ENCODE results near the gene CYP2F1.
"Not testable (repeated sequence)": the region's sequence is repeated elsewhere in the genome, so short reads cannot be mapped to it uniquely, and the experiment has no call there.

CYP2F1 gene

DNA sequence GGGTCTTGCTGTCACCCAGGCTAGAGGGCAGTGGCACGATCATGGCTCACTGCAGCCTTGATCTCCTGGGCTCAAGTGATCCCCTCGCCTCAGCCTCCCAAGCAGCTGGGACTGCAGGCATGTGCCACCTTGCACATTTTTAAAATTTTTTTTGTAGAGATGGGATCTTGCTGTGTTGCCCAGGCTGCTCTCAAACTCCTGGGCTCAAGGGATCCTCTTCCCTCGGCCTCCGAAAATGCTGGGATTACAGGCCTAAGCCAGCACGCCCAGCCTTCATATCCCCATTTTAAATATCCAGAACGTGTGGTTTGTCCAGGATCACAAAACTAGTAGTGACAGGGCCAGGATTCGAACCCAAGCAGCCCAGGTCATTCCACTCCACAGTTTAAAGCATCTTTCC is 13.1 kb downstream of the CYP2F1 start:
- not testable (repeated sequence) for DNase-seq

DNA sequence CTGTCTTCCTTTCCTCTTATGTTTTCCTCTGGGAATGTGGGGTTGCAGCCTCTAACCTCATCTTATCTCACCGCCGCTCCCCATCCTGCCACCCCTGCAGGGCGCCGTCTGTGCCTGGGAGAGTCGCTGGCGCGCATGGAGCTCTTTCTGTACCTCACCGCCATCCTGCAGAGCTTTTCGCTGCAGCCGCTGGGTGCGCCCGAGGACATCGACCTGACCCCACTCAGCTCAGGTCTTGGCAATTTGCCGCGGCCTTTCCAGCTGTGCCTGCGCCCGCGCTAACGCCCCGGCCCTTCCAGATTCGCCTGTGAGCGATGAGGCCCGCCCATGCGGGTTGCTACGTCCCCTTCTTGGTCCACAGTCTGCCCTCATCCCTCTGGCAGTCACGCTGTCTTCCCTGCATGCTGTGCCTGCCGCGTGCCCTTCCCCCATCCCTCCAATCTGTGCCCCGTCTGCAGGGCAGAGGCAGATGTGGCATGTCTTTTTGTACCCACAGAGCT is 13.6 kb downstream of the CYP2F1 start:
- peak; percentile 68 for DNase-seq

DNA sequence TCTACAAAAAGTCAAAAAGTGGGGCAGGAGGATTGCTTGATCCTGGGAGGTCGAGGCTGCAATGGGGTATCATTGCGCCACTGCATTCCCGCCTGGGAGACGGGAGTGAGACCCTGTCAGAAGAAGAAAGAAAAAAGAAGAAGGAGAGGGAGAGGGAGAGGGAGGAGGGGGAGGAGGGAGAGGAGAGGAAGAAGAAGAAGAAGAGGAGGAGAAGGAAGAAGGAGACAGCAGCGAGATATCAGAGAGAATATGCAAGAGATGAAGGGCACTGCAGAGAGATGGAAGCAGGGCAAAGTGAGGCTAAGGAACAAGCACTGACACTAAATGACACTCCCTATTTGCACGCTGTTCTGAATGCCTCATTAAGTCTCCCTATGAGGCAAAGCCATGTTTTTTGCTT is 14.5 kb downstream of the CYP2F1 start:
- no peak for DNase-seq

DNA sequence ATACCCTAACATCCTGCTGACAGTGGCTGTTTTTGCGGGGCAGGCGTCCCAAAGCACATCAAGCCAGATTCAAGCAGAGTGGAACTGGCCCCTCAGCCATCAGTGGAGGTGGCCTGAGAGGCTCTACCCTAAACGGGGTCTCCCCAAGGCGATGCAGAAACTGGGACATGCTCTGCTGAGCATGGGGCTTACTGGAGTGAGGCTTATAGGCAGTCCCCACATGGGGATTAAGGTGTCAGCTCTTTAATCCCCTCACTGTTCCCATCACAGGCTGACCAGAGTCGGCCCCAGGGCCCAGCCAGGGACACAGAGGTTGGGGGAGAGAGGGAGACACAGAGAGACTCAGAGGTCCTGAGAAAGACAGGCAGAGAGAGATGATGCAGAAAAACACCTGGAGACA is 17.0 kb downstream of the CYP2F1 start:
- no peak for DNase-seq

DNA sequence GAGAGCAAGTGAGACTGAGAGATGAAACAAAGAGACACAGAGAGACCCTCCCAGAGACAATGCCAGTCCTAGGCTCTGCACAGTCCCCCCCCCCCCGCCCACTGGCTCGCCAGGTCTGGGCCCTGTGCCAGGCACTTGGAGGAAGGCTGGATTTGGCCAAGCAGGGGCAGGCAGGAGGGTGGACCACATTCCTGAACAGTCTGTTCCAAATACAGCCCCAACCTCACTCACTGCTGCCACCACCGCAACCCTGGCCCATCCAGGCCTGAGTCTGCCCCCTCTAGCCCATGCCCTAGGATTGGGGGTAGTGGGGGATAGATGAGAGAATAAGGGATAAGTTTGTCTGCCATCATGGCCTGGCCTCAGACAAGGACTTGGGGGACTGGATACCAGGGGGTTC is 19.0 kb downstream of the CYP2F1 start:
- DNase-seq = no peak

DNA sequence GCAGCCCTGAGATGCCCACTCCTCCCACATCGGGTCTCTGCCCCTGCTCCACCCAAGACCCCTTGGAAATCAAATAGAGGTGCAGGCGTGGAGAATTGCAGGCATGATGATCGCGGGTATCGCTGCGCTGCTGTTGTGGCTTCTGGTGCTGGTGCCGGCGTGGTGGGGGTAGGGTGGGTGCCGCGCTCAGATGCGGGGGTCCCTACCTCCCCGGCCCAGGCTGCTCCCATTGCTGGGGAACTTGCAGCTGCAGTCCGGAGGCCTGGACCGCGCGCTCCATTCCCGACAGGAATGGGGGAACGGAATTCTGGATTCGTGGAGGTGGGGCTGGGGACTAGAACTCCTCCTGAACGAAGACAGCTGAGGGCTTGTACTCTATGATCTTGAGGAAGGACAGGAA is 20.4 kb downstream of the CYP2F1 start:
- DNase-seq = no peak

DNA sequence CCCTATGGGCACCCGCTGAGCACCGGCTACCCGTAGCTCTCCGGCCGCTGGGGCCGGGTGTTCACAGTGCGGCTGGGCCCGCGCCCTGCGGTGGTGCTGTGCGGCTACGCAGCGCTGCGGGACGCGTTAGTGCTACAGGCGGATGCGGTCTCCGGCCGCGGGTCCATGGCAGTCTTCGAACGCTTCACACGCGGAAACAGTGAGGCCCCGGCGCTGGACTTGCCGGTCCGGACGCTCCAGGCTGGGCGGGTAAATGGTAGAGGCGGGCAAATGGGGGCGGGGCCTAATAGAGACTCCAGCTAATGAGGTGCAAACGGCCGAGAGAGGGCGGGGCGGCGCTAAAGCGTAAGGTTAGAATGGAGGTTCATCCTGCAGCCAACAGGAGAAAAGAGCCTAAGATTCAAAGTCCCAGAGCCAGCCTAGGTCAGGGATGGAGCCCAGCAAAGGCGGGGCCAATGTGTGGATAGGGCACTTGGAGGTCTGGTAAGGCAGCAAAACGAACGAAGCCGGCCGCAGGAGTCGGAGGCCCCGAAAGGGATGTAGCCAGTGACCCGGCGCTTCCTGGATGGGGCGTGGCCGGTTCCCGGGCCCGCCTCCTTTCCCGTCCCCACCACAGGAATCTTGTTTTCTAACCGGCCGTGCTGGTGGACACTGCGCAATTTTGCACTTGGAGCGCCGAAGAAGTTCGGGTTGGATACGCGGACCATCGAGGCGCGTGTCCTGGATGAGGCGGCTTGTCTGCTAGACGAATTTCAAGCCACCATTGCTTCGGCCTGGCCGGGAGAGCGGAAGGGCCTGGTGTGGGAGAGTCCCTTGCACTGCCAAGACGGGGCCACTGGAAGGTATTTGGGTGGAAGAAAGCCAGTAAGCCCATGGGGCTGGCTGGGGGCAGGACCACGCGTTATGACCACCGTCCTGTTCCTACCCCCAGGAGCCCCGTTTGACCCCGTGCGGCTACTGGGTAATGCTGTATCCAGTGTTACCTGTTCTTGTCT is 21.5 kb downstream of the CYP2F1 start:
- DNase-seq = not testable (repeated sequence)

DNA sequence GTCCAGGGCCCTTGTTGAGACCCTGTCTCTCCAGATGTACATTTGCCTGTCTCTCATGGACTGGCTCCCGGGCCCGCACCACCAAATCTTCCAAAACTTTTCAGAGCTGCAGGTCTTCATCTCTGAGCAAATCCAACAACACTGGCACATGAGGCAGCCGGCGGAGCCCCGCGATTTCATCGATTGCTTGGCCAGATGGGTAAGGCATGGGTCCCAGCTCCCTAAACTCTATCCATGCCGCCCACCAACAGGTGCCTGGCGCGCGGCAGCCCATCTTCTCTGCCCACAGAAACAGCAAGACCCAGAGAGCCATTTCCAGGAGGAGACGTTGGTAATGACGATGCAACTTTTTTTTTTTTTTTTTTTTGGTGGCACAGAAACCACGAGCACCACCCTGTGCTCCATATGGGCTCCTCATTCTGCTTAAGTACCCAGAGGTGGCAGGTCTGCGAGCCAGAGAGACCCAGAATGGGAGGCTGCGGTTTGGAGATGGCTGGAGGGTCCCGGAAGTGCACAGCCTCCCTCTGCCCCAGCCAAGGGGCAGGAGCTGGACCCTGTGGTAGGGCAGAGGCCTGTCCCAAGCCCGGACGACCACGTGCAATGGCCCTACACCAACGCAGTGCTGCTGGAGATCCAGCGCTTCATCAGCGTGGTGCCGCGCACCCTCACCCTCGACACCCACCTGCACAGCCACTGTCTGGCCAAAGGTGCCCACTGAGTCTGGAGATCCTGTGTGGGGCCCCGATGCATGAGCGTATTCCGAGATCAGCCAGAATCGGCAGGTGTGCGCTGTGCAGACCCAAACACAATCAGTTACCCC is 22.6 kb downstream of the CYP2F1 start:
- no peak for DNase-seq

DNA sequence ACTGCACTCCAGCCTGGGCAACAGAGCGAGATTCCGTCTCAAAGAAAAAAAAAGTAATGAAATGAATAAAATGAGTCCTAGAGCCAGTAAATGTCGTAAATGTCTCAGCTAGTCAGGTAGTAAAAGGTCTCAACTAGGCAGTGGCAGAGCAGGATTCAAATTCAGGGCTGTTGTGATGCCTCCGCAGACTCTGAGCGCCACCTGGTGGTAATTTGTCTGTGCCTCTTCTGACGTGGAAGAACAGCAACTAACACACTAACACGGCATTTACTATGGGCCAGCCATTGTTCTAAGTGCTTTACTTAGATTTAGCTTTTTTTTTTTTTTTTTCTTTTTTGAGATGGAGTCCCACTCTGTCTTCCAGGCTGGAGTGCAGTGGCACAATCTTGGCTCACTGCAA is 30.2 kb downstream of the CYP2F1 start:
- no peak for DNase-seq

DNA sequence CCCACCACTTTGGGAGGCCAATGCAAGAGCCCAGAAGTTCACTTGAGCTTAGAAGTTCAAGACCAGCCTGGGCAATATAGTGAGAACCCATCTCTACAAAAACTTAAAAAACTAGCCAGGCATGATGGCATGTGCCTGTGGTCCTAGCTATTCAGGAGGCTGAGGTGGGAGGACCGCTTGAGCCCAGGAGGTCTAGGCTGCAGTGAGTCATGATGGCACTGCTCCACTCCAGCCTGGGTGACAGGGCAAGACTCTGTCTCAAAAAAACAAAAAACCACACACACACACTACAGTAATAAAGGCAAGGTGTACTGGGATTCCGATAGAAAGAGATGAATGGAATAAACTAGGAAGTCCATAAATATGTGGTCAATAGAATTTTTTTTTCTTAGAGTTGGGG is 35.6 kb downstream of the CYP2F1 start:
- DNase-seq = no peak

DNA sequence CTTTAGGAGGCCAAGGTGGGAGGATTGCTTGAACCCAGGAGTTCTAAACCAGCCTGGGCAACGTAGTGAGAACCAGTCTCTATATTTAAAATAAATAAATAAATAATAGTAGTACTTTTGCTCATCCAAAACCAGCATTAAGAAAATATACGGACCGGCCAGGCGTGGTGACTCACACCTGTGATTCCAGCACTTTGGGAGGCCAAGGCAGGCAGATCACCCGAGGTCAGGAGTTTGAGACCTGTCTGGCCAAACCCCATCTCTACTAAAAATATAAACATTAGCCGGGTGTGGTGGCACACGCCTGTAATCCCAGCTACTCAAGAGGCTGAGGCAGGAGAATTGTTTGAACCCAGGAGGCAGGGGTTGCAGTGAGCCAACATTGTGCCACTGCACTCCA is 36.8 kb downstream of the CYP2F1 start:
- DNase-seq = not testable (repeated sequence)

DNA sequence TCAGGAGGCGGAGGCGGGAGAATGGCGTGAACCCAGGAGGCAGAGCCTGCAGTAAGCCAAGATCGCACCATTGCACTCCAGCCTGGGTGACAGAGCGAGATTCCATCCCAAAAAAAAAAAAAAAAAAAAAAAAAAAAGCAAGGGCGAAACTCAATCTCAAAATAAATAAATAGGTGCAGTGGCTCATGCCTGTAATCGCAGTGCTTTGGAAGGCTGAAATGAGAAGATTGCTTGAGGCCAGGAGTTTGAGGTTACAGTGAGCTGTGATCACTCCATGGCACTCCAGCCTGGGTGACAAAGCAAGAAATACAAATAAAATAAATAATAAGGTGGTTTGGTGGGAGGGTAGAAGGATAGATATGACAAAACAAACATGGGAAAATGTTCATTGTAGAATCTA is 39.8 kb downstream of the CYP2F1 start:
- DNase-seq = no peak

DNA sequence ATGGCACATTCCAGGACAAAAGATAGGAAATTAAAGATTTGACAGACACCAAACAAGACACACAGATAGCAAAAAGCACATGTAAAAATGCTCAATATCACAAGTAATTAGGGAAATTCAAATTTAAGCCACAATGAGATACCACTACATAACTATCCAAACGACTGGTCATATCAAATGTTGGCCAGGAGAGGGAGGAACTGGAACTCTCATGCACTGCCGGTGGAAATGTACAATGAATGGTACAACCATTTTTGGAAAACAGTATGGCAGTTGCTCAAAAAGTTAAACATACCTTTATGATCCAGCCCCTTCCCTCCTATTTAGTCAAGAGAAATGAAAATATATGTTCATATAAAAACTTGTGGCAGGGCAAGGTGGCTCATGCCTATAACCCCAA is 42.0 kb downstream of the CYP2F1 start:
- no peak for DNase-seq

DNA sequence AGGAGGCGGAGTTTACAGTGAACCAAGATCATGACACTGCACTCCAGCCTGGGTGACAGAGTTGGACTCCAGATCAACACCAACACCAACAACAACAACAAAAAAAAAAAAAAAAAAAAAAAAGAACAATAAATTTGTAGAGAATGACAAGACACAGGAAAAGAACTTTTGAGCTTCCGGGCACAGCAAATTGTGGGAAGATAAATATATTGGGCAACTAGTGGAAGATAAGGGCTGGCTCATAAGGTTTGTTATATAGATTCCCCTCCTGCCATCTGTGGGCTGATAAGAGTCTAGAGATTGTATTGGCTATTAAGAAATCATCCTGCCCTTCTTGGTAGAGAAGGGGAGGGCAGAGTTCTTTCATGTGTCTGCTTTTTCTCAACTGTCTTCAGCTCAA is 45.6 kb downstream of the CYP2F1 start:
- DNase-seq = no peak

DNA sequence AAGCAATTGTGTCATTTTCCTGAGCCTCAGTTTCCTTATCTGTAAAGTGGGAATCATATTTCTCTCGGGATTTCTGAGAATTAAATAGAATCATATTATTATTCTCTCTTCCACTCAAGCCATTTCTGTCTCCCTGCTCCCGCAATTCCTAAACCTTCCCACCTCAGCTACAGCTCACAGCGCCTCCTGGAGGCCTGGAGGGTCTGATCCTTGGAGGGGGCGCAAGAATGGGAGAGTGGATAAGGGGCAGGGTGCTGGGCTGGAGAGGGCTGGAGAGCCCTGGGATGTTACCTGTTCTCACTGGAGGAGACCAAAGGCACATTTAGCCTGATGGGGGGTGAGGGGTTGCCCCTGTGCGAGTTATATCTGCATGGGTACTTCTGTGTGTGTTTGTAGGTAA is 47.7 kb downstream of the CYP2F1 start:
- no peak for DNase-seq

DNA sequence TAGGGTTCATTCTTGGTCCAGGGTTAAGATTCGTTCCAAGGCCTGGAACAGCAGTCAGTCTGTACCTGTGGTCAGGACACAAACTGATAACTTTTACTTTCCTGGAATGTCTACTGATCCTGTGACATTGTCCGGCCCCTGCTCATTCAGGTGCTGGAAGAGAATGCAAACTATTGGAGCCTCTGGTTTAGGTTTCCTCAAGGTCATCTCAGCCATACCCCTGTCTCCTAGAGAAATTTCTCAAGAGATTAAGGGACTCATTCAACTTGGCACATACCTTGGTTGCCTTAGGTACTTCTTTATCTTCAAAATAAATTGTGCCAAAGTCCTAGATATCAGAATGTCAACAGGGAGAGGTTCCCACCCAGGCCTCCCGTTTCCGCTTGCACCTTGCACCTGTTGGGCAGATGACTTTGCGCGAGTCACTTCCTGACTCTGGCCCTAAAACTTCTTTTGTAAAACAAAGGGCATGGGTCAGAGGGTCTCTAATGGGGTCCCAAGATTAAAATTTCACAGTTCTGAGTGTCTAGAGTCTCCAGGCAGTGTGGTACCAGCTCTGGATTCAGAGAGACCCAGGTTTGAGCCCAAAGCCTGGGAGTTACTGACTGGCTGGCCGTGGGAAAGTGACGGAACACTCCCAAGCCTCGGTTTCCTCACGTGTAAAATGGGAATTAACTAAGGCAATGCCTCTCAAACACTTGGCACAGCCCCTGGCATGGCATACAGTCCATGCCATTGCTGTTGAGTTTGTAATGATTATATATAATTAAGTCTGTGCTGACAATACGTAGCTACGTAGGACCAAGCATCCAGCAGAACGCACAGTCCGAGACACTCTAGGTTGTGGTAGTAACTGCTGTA is 52.9 kb downstream of the CYP2F1 start:
- no peak for DNase-seq

DNA sequence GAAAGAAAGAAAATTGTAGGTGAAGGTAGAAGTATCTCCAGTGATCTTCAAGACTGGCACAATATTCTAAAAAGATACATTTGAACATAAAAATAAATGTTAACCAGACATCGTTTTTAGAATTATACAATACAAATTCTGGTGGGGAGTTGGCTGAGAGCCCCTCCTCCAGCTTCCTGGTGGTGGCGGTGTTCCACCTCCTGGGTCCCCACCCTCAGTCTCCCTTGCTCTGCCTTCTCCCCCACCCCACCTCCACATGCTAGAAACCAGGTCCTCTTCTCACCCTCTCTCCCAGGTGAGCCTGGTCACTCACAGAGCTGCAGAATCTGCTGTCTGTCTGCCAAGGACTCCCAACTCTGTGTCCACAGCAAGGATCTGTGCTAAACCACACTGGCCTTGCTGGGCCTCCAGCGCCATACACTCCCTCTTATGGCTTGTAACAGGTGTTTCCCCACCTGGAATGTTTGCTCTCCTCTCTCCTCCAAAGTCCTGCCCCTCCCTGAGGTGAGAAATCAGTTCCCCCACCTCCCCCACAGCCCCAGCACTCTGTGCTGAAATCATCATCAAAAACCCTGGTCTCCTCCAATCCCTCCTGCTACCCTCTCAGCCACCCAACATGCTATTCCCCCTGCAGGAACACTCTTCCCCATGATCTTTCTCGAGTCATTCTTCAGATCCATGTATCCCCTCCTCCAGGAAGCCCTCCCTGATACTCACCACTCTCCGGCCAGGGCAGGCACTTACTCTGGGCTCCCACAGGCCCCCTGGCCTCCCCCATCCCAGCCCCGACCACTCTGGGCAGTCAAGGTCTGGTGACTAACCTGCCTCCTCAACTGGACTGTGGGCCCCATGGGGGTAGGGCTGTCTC is 58.3 kb downstream of the CYP2F1 start:
- no peak for DNase-seq

DNA sequence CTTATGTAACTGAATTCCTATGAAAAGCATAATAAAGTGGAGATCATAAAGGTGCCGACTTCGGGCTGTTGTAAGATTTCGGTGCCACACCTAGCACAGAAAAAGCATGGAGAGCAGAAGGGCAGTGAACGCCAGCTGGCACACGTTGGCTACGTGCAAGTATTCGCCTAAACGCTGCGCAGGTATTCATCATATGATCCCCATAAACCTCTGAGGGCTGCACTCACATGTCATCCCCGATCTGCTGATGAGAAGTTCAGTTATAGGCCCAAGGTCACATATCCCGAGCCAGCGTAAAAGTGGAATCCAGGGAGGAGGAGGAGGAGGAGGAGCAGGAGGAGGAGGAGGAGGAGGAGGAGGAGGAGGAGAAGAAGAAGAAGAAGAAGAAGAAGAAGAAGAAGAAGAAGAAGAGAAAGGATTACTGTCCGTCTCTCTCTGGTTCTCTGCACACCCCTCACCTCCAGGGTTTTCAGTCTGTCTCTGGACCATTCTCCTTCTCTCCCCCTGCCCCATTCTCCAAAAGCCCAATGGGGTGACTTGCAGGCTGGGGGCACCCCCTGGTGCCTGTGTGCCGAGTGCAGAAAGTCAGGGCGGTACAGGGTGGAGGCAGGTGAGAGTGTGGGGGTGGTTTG is 60.2 kb downstream of the CYP2F1 start:
- no peak for DNase-seq

DNA sequence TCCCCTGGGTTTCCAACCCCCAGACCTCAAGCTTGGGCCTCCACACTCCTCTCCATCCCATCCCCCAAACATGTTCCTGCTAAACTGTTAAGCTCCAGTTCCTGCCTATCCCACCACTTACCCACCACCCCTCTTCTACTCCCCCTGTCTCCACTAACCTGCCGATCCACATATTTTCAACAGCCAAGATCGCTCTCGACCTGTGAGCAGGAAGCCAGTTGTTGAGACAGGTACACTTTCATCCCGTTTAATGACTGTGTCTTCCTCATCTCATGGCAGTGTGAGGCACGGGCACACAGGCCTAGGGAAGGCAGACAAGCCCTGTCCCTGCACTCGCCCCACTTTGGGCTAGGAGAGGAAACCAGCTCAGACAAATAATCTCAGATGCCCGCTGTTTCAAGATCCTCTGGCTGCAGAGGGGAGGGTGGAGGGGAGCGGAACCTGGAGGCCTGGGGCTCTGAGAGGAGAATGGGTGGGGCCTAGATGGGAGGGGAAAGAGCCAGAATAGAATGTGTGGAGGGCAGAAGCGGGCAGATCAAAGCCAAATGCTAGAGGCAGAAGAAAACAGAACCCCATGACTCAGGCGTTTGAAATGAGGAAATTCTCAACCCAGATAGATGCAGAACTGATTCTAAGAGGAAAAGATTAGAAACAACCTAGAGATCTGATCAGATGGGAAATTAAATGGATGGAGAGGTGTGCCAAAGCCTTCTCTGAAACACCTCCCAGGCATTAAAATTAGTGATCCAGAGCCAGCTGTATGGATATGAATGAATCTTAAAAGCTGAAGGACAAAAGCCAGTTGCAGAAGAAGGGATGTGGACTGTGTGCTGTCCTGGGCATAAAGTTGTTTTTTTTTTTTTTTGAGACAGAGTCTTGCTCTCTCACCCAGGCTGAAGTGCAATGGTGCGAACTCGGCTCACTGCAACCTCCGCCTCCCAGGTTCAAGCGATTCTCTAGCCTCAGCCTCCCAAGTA is 61.9 kb downstream of the CYP2F1 start:
- no peak for DNase-seq
